ENCODE results near the gene U2AF2. TPM values are rescaled to one million over a fixed set of nuclear protein-coding genes. Genes with fewer than 3 reads are reported as not detected.

U2AF2 gene
- total RNA-seq, 6 experiments from 2014 or later: 55.1 to 75.6 (median 63.5) TPM

DNA sequence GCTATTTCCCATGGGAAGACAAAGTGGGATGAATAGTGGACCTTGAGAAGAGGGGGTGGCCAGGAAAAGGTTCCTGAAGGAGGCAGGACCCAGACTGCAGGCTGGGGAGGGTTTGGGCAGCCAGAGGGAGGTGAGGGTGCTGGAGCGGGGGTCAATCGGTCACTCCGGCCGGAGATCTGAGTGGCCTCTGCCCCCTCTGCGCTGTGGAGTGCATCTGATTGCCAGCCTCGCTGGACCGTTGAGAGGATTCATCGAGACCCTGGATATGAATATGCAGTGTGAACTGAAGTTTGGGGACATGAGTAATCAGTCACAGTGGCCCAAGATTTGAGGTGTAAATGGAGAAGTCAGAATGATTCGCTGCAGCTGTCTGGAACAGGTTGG lies 19.5 kb upstream of the U2AF2 start:
- peak overlapping the region; percentile 90 to 92 (median 90) for H3K27ac ChIP-seq
- TF ChIP-seq POLR2A (IDR thresholded peaks at IDR 0.05) (no peak), CTCF (IDR thresholded peaks at IDR 0.05) (no peak)
- no peaks in the 10 kb centered on the region for H3K9me3 ChIP-seq
- DNase-seq: no peak
- no peaks in the 10 kb centered on the region for H3K36me3 ChIP-seq
- peak overlapping the region; percentile 79 to 97 (median 96) for H3K4me3 ChIP-seq
- ATAC-seq: peak in 1 of 4 donors; percentile 8
- no peaks in the 10 kb centered on the region for H3K27me3 ChIP-seq
- H3K4me1 ChIP-seq: peaks cover 0 to 37% (median 19%) of the 10 kb centered on the region in 4 donors
- WGBS (ENCODE audit: insufficient coverage, low coverage, low lambda C conversion rate, missing lambda C conversion rate): 0% methylated on average over 7 of the region's 9 CpGs
- intact Hi-C loops (cut with DNase I): loop anchor here in 1 of 2 donors (5.0 kb wide), 1 partner anchor 172 kb away; no protein-coding TSS in a partner anchor

GRCh38 chr19:55635856-55636440 lies 18.9 kb upstream of the U2AF2 start:
- no peaks in the 10 kb centered on the region for H3K9me3 ChIP-seq
- WGBS (ENCODE audit: insufficient coverage, low coverage, low lambda C conversion rate, missing lambda C conversion rate): 29% methylated on average over 6 of the region's 7 CpGs
- TF ChIP-seq CTCF (IDR thresholded peaks at IDR 0.05) (no peak), POLR2A (IDR thresholded peaks at IDR 0.05) (no peak)
- no peaks in the 10 kb centered on the region for H3K27me3 ChIP-seq
- intact Hi-C loops (cut with DNase I): loop anchor here in 1 of 2 donors (5.0 kb wide), 1 partner anchor 171 kb away; no protein-coding TSS in a partner anchor
- ATAC-seq: no peak
- peaks cover 0 to 39% (median 22%) of the 10 kb centered on the region in 4 donors for H3K4me1 ChIP-seq
- H3K36me3 ChIP-seq: no peaks in the 10 kb centered on the region
- no peak for DNase-seq
- H3K27ac ChIP-seq: peak overlapping the region; percentile 90 to 92 (median 90)
- H3K4me3 ChIP-seq: peak overlapping the region; percentile 79 to 97 (median 96)

DNA sequence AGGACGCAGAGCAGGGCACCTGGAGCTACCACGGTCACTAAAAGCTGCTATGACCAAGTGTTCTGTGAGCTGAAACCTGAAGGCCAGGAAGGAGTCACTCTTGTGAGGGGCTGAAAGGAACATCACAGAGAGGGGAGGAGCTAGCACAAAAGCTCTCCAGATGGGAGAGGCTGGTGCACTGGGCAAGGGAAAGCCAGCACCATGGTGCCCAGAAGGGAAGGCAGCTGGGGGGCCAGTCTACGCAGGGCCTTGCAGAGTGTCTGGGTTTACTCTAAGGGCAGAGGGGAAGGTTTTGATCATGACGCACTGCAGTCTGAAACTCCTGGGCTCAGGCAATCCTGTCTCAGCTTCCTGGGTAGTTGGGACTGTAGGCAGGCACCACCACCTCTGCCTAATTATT lies 18.1 kb upstream of the U2AF2 start:
- TF ChIP-seq CTCF (IDR thresholded peaks at IDR 0.05) (no peak), POLR2A (IDR thresholded peaks at IDR 0.05) (no peak)
- H3K4me3 ChIP-seq: no peak overlapping the region
- peaks cover 0 to 38% (median 22%) of the 10 kb centered on the region in 4 donors for H3K4me1 ChIP-seq
- no peaks in the 10 kb centered on the region for H3K36me3 ChIP-seq
- no peak for ATAC-seq
- no peaks in the 10 kb centered on the region for H3K9me3 ChIP-seq
- intact Hi-C loops (cut with DNase I): loop anchor here in 1 of 2 donors (5.0 kb wide), 1 partner anchor 171 kb away; no protein-coding TSS in a partner anchor
- 100% methylated on average over 1 of the region's 4 CpGs for WGBS (ENCODE audit: insufficient coverage, low coverage, low lambda C conversion rate, missing lambda C conversion rate)
- H3K27ac ChIP-seq: no peak overlapping the region
- no peak for DNase-seq
- H3K27me3 ChIP-seq: no peaks in the 10 kb centered on the region

- ATAC-seq (no peak), DNase-seq (peak in 1 of 3 donors; percentile 37)
- Histone ChIP-seq H3K27ac (no peak overlapping the region), H3K27me3 (no peaks in the 10 kb centered on the region), H3K9me3 (no peaks in the 10 kb centered on the region), H3K36me3 (no peaks in the 10 kb centered on the region), H3K4me3 (no peak overlapping the region), H3K4me1 (peaks cover 0 to 40% (median 20%) of the 10 kb centered on the region in 4 donors)
- TF ChIP-seq POLR2A (IDR thresholded peaks at IDR 0.05) (no peak), CTCF (IDR thresholded peaks at IDR 0.05) (no peak)
- intact Hi-C loops (cut with DNase I): loop anchor here in 1 of 2 donors (5.0 kb wide), 1 partner anchor 170 kb away; no protein-coding TSS in a partner anchor
- 69% methylated on average over 6 of the region's 11 CpGs for WGBS (ENCODE audit: insufficient coverage, low coverage, low lambda C conversion rate, missing lambda C conversion rate)
Measured at GRCh38 chr19:55637534-55637933, 17.3 kb upstream of the U2AF2 start.
